Natural killer cell treated with Interleukin-12 subunit alpha and Interleukin-12 subunit beta and Interleukin-15 and Interleukin-18, amount 100 ng/mL, for 72 hours (primary cell): ENCODE measurements around the gene POU2F3. TPM values are rescaled to one million over a fixed set of nuclear protein-coding genes. Genes with fewer than 3 reads are reported as not detected.
A peak's percentile ranks its signal among the peaks of the same experiment; 100 is the strongest.
"Not testable (repeated sequence)": the region's sequence is repeated elsewhere in the genome, so short reads cannot be mapped to it uniquely, and the experiment has no call there.

Experiments used
- ATAC-seq, 2 donors: fragments of 150-1000 bp; cut with Tn5 transposase in 1 of 2; sonication (Bioruptor Pico), chemical (Tn5 transposase) in 1 of 2; 2 replicates each; pipeline ENCODE4 v1.10.0; 2021
- DNase-seq: peaks from one replicate; pipeline ENCODE4 v3.0.0; 2022; ENCODE audit warnings: low spot score
- H3K27ac Mint-ChIP-seq, 2 donors: 1 replicate in 1 of 2; 2 replicates in 1 of 2; pipeline ENCODE4 v1.8.0; 2022; ENCODE audit warnings: mixed read lengths in 2 of 2, mild to moderate bottlenecking in 1 of 2, moderate library complexity in 1 of 2
- H3K27me3 Mint-ChIP-seq, 2 donors: 1 replicate in 1 of 2; 2 replicates in 1 of 2; pipeline ENCODE4 v1.8.0; 2022; ENCODE audit warnings: mixed read lengths in 2 of 2
- H3K36me3 Mint-ChIP-seq: one replicate; pipeline ENCODE4 v1.8.0; 2022; ENCODE audit warnings: mixed read lengths
- H3K4me1 Mint-ChIP-seq, 2 donors: 1 replicate in 1 of 2; 2 replicates in 1 of 2; pipeline ENCODE4 v1.8.0; 2022; ENCODE audit warnings: low read depth in 2 of 2, mixed read lengths in 2 of 2, mild to moderate bottlenecking in 1 of 2
- H3K4me3 Mint-ChIP-seq: one replicate; pipeline ENCODE4 v1.8.0; 2022; ENCODE audit warnings: mixed read lengths
- H3K9me3 Mint-ChIP-seq: 2 replicates; pipeline ENCODE4 v1.8.0; 2022; ENCODE audit warnings: mixed read lengths
- total RNA-seq, 2 donors: library from RNA; stranded (reverse); gene quantifications; one replicate each; pipeline ENCODE4 v1.2.3, GENCODE V29; 2022

Gene POU2F3
- total RNA-seq, 2 donors from 2014 or later, result not detected

GRCh38 chr11:120241277-120241676 is 1.3 kb downstream of the POU2F3 start:
- Mint-ChIP-seq H3K4me3 (no peak overlapping the region), H3K27me3 (peaks cover 55 to 75% of the 10 kb centered on the region in 2 donors), H3K36me3 (no peaks in the 10 kb centered on the region), H3K27ac (no peak overlapping the region), H3K9me3 (no peaks in the 10 kb centered on the region), H3K4me1 (peaks cover 5 to 6% of the 10 kb centered on the region in 2 donors)
- ATAC-seq (no peak), DNase-seq (no peak)

DNA sequence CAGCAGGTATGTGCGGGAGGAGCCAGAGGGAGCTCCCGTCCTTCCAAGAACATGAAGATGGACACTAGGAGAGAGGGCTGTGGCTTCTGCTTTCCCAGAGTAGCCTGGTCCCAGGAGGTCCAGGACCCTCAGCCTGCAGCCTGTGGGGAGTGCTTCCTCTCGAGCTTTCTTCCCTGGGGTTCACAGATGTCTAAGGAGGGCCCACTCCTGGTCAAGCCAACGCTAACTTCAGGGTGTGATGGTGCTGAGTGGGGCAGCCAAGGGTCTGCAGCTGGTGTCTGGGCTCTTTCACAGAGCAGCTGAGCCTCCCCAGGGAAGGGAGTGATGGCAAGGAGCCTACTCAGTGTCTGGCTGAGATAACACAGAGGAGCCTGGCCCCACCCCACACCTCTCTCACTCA is 3.3 kb downstream of the POU2F3 start:
- no peak overlapping the region for H3K4me3 Mint-ChIP-seq
- ATAC-seq (no peak), DNase-seq (no peak)
- H3K9me3 Mint-ChIP-seq, result no peaks in the 10 kb centered on the region
- peaks cover 18 to 21% of the 10 kb centered on the region in 2 donors for H3K4me1 Mint-ChIP-seq
- H3K27ac Mint-ChIP-seq, result no peak overlapping the region
- peaks cover 60 to 79% of the 10 kb centered on the region in 2 donors for H3K27me3 Mint-ChIP-seq
- no peaks in the 10 kb centered on the region for H3K36me3 Mint-ChIP-seq

GRCh38 chr11:120244476-120245365 is 4.8 kb downstream of the POU2F3 start:
- H3K27ac Mint-ChIP-seq, result no peak overlapping the region
- ATAC-seq, result peak in 1 of 2 donors; percentile 35
- no peaks in the 10 kb centered on the region for H3K9me3 Mint-ChIP-seq
- H3K4me1 Mint-ChIP-seq, result peaks cover 28 to 35% of the 10 kb centered on the region in 2 donors
- H3K36me3 Mint-ChIP-seq, result no peaks in the 10 kb centered on the region
- H3K27me3 Mint-ChIP-seq, result peaks cover 60 to 69% of the 10 kb centered on the region in 2 donors
- no peak overlapping the region for H3K4me3 Mint-ChIP-seq
- no peak for DNase-seq

DNA sequence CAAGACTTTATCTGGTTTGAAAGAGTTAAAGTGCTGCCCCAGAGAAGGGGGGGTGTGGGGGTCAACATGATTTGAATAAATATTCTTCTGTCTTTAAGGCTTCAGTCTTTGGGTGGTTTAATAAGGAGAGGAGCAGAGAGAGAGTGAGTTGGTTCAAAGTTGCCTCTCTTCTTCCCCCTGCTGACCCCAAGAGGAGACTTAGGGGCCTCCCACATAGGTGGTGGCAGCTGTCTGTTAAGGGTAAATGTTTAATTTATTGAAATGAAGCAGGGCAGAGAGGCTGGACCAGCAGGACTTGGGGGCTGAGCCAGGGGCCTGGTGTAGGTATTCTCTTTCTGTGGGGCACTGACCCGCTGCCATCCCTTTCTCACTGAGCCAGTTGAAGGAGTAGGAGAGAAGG is 5.5 kb downstream of the POU2F3 start:
- Mint-ChIP-seq H3K27me3 (peaks cover 66 to 75% of the 10 kb centered on the region in 2 donors), H3K4me1 (peaks cover 34 to 41% of the 10 kb centered on the region in 2 donors), H3K27ac (peak overlapping the region in 1 of 2 donors; percentile 28), H3K9me3 (no peaks in the 10 kb centered on the region), H3K4me3 (no peak overlapping the region), H3K36me3 (no peaks in the 10 kb centered on the region)
- ATAC-seq, result no peak
- DNase-seq, result no peak

GRCh38 chr11:120248551-120249278 is 8.8 kb downstream of the POU2F3 start:
- peak overlapping the region; percentile 74 for H3K4me3 Mint-ChIP-seq
- ATAC-seq, result peak; percentile 78 to 79
- peaks cover 50 to 53% of the 10 kb centered on the region in 2 donors for H3K27me3 Mint-ChIP-seq
- no peaks in the 10 kb centered on the region for H3K9me3 Mint-ChIP-seq
- no peaks in the 10 kb centered on the region for H3K36me3 Mint-ChIP-seq
- H3K27ac Mint-ChIP-seq, result peak overlapping the region; percentile 56 to 69
- peaks cover 34 to 38% of the 10 kb centered on the region in 2 donors for H3K4me1 Mint-ChIP-seq
- no peak for DNase-seq

GRCh38 chr11:120249279-120250262 is 9.6 kb downstream of the POU2F3 start:
- peaks cover 54 to 55% of the 10 kb centered on the region in 2 donors for H3K27me3 Mint-ChIP-seq
- no peaks in the 10 kb centered on the region for H3K36me3 Mint-ChIP-seq
- peak overlapping the region; percentile 74 for H3K4me3 Mint-ChIP-seq
- no peaks in the 10 kb centered on the region for H3K9me3 Mint-ChIP-seq
- H3K4me1 Mint-ChIP-seq, result peaks cover 31 to 36% of the 10 kb centered on the region in 2 donors
- ATAC-seq (peak; percentile 47 to 59), DNase-seq (no peak)
- peak overlapping the region; percentile 56 to 69 for H3K27ac Mint-ChIP-seq

GRCh38 chr11:120253377-120253776 is 13.4 kb downstream of the POU2F3 start:
- H3K9me3 Mint-ChIP-seq, ATAC-seq, DNase-seq, H3K36me3 Mint-ChIP-seq, H3K4me3 Mint-ChIP-seq, H3K27ac Mint-ChIP-seq: not testable (repeated sequence)
- peaks cover 49 to 52% of the 10 kb centered on the region in 2 donors for H3K27me3 Mint-ChIP-seq
- H3K4me1 Mint-ChIP-seq, result peaks cover 18% of the 10 kb centered on the region in 2 donors

DNA sequence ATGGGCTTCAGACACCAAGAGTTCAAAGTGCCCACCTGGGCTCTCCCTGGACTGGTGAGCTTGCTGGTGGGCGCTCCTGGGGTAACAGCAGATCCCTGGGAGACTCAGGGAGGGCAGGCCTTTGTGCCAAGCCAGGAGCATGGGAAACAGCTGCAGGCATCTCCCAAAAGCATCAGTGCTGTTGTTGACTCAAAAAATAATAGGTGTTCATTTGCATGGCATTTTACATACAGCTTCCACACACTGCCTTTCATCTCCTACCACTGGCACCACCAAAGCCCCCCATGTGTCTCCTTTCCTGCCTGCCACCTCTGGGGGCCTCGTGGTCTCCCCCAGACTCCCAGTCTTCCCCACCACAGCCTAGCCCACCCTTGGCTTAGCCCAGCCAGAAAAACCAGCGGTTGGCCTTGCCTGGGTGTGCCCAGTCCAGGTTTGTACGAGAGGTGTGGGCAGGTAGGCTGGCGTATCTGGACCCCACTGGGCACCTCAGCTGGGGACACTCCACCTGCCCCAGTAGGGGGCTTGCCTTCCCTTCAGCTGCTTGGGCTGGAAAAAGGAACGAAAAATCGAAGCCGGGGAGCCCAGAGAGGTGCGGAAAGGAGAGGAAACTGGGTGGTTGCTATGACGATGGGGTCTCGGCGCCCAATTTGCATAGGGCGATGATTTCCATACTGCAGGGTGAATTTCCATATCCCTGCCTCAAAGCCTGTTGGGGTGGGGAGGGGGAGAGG is 15.0 kb downstream of the POU2F3 start:
- no peak overlapping the region for H3K27ac Mint-ChIP-seq
- H3K36me3 Mint-ChIP-seq, result no peaks in the 10 kb centered on the region
- H3K4me1 Mint-ChIP-seq, result peaks cover 3 to 4% of the 10 kb centered on the region in 2 donors
- no peak overlapping the region for H3K4me3 Mint-ChIP-seq
- H3K9me3 Mint-ChIP-seq, result no peaks in the 10 kb centered on the region
- DNase-seq, result no peak
- peaks cover 50 to 51% of the 10 kb centered on the region in 2 donors for H3K27me3 Mint-ChIP-seq
- ATAC-seq, result peak in 1 of 2 donors; percentile 24

- Mint-ChIP-seq H3K36me3 (no peaks in the 10 kb centered on the region), H3K27ac (no peak overlapping the region), H3K4me1 (no peaks in the 10 kb centered on the region), H3K9me3 (no peaks in the 10 kb centered on the region), H3K27me3 (peaks cover 47% of the 10 kb centered on the region in 2 donors), H3K4me3 (no peak overlapping the region)
- ATAC-seq, result no peak
- no peak for DNase-seq
Measured at GRCh38 chr11:120255519-120255866, 15.6 kb downstream of the POU2F3 start.

GRCh38 chr11:120256178-120256577 is 16.2 kb downstream of the POU2F3 start:
- peaks cover 52 to 54% of the 10 kb centered on the region in 2 donors for H3K27me3 Mint-ChIP-seq
- H3K27ac Mint-ChIP-seq, result no peak overlapping the region

DNA sequence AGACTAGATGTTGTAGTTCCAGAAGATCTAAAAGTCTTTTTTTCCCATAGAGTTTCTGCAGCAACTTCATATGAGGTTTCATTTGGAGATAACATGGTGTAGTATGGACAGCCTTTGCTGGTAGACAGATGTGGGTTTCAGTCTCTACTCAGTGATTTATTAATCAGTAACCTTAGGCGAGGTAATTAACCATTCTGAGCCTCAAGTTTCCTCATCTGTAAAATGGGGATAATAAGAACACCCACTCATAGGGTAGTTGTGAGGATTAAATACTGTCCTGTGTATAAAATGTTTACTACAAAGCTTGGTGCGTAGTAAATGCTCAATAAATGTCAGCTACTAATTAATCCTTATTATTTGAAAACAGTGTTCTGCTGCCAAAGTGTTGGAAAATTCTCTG is 16.8 kb downstream of the POU2F3 start:
- H3K4me3 Mint-ChIP-seq, result no peak overlapping the region
- no peaks in the 10 kb centered on the region for H3K4me1 Mint-ChIP-seq
- no peaks in the 10 kb centered on the region for H3K9me3 Mint-ChIP-seq
- ATAC-seq (no peak), DNase-seq (no peak)
- peaks cover 52 to 59% of the 10 kb centered on the region in 2 donors for H3K27me3 Mint-ChIP-seq
- H3K36me3 Mint-ChIP-seq, result no peaks in the 10 kb centered on the region
- no peak overlapping the region for H3K27ac Mint-ChIP-seq

More at GRCh38 chr11:120256178-120256577, 16.2 kb downstream of the POU2F3 start:
- no peak for DNase-seq
- no peaks in the 10 kb centered on the region for H3K4me1 Mint-ChIP-seq
- no peaks in the 10 kb centered on the region for H3K9me3 Mint-ChIP-seq
- ATAC-seq, result no peak
- H3K36me3 Mint-ChIP-seq, result no peaks in the 10 kb centered on the region
- no peak overlapping the region for H3K4me3 Mint-ChIP-seq

- Mint-ChIP-seq H3K4me1 (no peaks in the 10 kb centered on the region), H3K27ac (no peak overlapping the region), H3K27me3 (peaks cover 50 to 59% of the 10 kb centered on the region in 2 donors), H3K36me3 (no peaks in the 10 kb centered on the region), H3K4me3 (no peak overlapping the region), H3K9me3 (no peaks in the 10 kb centered on the region)
- DNase-seq (no peak), ATAC-seq (no peak)
Measured at GRCh38 chr11:120257346-120257745, 17.4 kb downstream of the POU2F3 start.
